ENCODE measurements around the gene GLP2R.

GRCh38 chr17:9912121-9913099 is 86.7 kb downstream of the GLP2R start:
- TF ChIP-seq CTCF (IDR thresholded peaks at IDR 0.05) (no peak), POLR2A (IDR thresholded peaks at IDR 0.05) (no peak)
